Loucy (cell line): ENCODE results near the gene STPG2.

Experiments
- H2AFZ ChIP-seq: fragments of 200-600 bp; sonication (generic); 2 replicates; pipeline ENCODE4 v1.6.0; 2016; ENCODE audit warnings: antibody characterized with exemption, mild to moderate bottlenecking, low read length, moderate library complexity
- H3F3A ChIP-seq: fragments of 200-600 bp; 2 replicates; pipeline ENCODE4 v1.6.0; 2016; ENCODE audit warnings: antibody characterized with exemption, low read depth, mild to moderate bottlenecking
- H3K27me3 ChIP-seq: fragments of 200-600 bp; sonication (generic); 2 replicates; pipeline ENCODE4 v1.6.1; 2014; ENCODE audit warnings: low read length, mild to moderate bottlenecking; ENCODE audit not compliant: insufficient read depth, poor library complexity, severe bottlenecking
- H3K36me3 ChIP-seq: fragments of 200-600 bp; sonication (generic); 2 replicates; pipeline ENCODE4 v1.6.1; 2016; ENCODE audit warnings: low read length; ENCODE audit not compliant: insufficient read depth
- H3K4me1 ChIP-seq: fragments of 200-600 bp; sonication (generic); 2 replicates; pipeline ENCODE4 v1.5.1; 2014; ENCODE audit warnings: low read length, mild to moderate bottlenecking; ENCODE audit not compliant: insufficient read depth, poor library complexity, severe bottlenecking
- H3K4me2 ChIP-seq: fragments of 200-600 bp; sonication (generic); 2 replicates; pipeline ENCODE4 v1.6.0; 2014; ENCODE audit warnings: antibody characterized with exemption, low read length, low read depth, mild to moderate bottlenecking; ENCODE audit not compliant: poor library complexity, severe bottlenecking
- H3K4me3 ChIP-seq: fragments of 200-600 bp; sonication (generic); 2 replicates; pipeline ENCODE4 v1.5.1; 2014; ENCODE audit warnings: low read length, mild to moderate bottlenecking, mixed read lengths; ENCODE audit not compliant: poor library complexity, severe bottlenecking
- H3K79me2 ChIP-seq: fragments of 200-600 bp; sonication (generic); 2 replicates; pipeline ENCODE4 v1.6.1; 2014; ENCODE audit warnings: low read length; ENCODE audit not compliant: insufficient read depth
- H3K9ac ChIP-seq: fragments of 200-600 bp; sonication (generic); 2 replicates; pipeline ENCODE4 v1.6.0; 2014; ENCODE audit warnings: mild to moderate bottlenecking, low read depth, low read length, moderate library complexity; ENCODE audit not compliant: poor library complexity, severe bottlenecking
- H3K9me2 ChIP-seq: fragments of 200-600 bp; sonication (generic); replicated peaks from 2 replicates; pipeline ENCODE4 v1.6.1; 2016; ENCODE audit warnings: low read depth, low read length, mixed read lengths
- H3K9me3 ChIP-seq: fragments of 200-600 bp; sonication (generic); 2 replicates; pipeline ENCODE4 v1.6.1; 2014; ENCODE audit warnings: mild to moderate bottlenecking, antibody characterized with exemption, low read length, low read depth; ENCODE audit not compliant: insufficient read depth
- H4K20me1 ChIP-seq: fragments of 200-600 bp; sonication (generic); 2 replicates; pipeline ENCODE4 v1.6.0; 2014; ENCODE audit warnings: antibody characterized with exemption, low read length, mild to moderate bottlenecking; ENCODE audit not compliant: insufficient read depth, poor library complexity, severe bottlenecking
- EZH2phosphoT487 ChIP-seq: fragments of 200-600 bp; IDR thresholded peaks from 2 replicates; pipeline ENCODE4 v1.6.1; 2018; ENCODE audit warnings: antibody characterized with exemption, mild to moderate bottlenecking, moderate library complexity, borderline replicate concordance
- TF ChIP-seq, protein P1 (sequence below): fragments of 200-600 bp; sonication (generic); conservative IDR thresholded peaks from 2 replicates; pipeline ENCODE4 v1.5.1; 2014; ENCODE audit warnings: mild to moderate bottlenecking, antibody characterized with exemption, low read length

STPG2 gene

DNA sequence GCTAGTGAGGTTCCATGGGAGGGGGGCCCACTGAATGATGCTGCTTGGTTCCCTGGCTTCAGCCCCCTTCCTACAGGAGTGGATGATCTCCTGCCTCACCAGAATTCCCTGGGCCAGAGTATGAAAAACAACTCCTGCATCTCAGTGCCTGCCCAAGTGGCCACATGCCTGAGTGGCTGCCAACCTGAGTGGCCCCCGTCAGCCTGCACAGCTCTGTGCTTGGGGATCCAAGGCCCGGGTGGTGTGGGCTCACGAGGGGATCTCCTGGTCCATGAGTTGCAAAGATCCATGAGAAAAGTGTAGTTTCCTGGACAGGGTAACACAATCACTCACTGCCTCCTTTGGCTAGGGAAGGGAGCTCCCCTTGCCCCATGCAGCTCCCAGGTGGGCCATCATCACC is 17.1 kb downstream of the STPG2 start:
- Histone ChIP-seq H3F3A (no peaks in the 10 kb centered on the region), H3K4me2 (no peak overlapping the region), H3K4me3 (no peak overlapping the region), H3K79me2 (no peaks in the 10 kb centered on the region), H3K36me3 (no peaks in the 10 kb centered on the region), H3K27me3 (no peaks in the 10 kb centered on the region), H3K9me3 (no peaks in the 10 kb centered on the region), H3K4me1 (no peaks in the 10 kb centered on the region), H3K9me2 (no peaks in the 10 kb centered on the region), H3K9ac (no peak overlapping the region), H4K20me1 (no peaks in the 10 kb centered on the region), H2AFZ (no peak overlapping the region)
- no peak for TF ChIP-seq EZH2phosphoT487
- TF ChIP-seq, protein P1, sequence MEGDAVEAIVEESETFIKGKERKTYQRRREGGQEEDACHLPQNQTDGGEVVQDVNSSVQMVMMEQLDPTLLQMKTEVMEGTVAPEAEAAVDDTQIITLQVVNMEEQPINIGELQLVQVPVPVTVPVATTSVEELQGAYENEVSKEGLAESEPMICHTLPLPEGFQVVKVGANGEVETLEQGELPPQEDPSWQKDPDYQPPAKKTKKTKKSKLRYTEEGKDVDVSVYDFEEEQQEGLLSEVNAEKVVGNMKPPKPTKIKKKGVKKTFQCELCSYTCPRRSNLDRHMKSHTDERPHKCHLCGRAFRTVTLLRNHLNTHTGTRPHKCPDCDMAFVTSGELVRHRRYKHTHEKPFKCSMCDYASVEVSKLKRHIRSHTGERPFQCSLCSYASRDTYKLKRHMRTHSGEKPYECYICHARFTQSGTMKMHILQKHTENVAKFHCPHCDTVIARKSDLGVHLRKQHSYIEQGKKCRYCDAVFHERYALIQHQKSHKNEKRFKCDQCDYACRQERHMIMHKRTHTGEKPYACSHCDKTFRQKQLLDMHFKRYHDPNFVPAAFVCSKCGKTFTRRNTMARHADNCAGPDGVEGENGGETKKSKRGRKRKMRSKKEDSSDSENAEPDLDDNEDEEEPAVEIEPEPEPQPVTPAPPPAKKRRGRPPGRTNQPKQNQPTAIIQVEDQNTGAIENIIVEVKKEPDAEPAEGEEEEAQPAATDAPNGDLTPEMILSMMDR: no peak

DNA sequence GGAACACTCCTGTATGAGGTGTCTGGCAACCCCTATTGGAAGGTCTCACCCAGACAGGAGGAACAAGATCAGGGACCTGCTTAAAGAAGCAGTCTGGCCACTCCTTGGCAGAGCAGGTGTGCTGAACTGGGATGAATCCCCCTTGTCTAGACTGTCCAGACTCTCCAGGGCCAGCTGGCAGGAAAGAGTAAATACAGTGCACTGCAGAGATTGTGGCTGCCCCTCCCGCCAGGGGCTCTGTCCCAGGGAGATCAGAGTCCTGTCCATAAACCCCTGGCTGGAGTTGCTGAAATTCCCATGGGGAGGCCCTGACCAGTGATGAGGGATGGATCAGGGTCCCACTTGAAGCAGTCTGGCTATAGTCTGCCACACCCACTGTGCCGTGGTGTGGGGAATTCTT is 17.7 kb downstream of the STPG2 start:
- Histone ChIP-seq H2AFZ (no peak overlapping the region), H3K9me3 (no peaks in the 10 kb centered on the region), H3K4me3 (no peak overlapping the region), H4K20me1 (no peaks in the 10 kb centered on the region), H3K9me2 (no peaks in the 10 kb centered on the region), H3K36me3 (no peaks in the 10 kb centered on the region), H3K4me2 (no peak overlapping the region), H3K4me1 (no peaks in the 10 kb centered on the region), H3K9ac (no peak overlapping the region), H3K27me3 (no peaks in the 10 kb centered on the region), H3F3A (no peaks in the 10 kb centered on the region), H3K79me2 (no peaks in the 10 kb centered on the region)
- TF ChIP-seq EZH2phosphoT487: no peak

DNA sequence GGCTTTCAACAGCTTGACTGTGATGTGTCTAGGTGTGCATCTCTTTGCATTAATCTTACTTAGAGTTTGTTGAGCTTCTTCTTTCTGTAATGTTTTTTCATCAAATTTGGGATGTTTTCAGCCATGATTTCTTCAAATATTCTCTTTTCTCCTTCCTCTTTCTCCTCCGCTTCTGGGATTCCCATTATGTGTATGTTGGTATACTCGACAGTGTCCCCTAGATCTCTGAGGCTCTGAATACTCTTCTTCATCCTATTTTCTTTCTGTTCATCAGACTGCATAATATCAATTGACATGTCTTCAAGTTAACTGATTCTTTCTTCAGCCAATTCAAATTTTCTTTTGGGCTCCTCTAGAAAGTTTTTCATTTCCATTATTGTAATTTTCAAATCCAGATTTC is 25.9 kb downstream of the STPG2 start:
- Histone ChIP-seq H3K4me1 (no peaks in the 10 kb centered on the region), H3K9me3 (peaks cover 5% of the 10 kb centered on the region; the same call in 1 of the 2 replicates), H3K4me2 (no peak overlapping the region), H3K27me3 (no peaks in the 10 kb centered on the region), H3K9me2 (no peaks in the 10 kb centered on the region), H3F3A (no peaks in the 10 kb centered on the region), H3K36me3 (no peaks in the 10 kb centered on the region), H3K79me2 (no peaks in the 10 kb centered on the region), H4K20me1 (no peaks in the 10 kb centered on the region), H3K4me3 (no peak overlapping the region), H3K9ac (no peak overlapping the region), H2AFZ (no peak overlapping the region)
- TF ChIP-seq EZH2phosphoT487: no peak
- TF ChIP-seq, protein P1: no peak

DNA sequence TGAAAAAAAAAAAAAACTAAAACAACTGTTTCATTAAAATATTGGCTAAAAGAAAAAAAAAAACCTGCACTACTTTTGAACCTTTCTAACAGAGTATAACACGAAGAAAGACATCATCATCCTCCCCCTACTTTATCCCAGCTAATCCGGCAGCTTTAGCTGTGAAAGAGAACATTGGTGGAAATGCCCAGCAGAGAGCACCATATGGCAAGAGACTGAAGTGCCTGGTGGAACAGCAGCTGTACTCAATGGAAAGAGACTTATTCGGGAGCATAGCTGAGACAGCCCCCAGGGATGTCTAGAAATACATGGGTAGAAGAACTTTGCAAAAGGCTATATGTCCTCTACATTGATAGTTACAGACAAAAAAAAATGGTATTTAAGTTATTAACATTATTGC is 30.3 kb downstream of the STPG2 start:
- Histone ChIP-seq H3K79me2 (no peaks in the 10 kb centered on the region), H3K9ac (no peak overlapping the region), H4K20me1 (no peaks in the 10 kb centered on the region), H3K4me3 (no peak overlapping the region), H3F3A (no peaks in the 10 kb centered on the region), H3K36me3 (no peaks in the 10 kb centered on the region), H3K9me2 (no peaks in the 10 kb centered on the region), H2AFZ (no peak overlapping the region), H3K9me3 (peaks cover 4% of the 10 kb centered on the region; the same call in 1 of the 2 replicates), H3K27me3 (no peaks in the 10 kb centered on the region), H3K4me1 (no peaks in the 10 kb centered on the region), H3K4me2 (no peak overlapping the region)
- TF ChIP-seq, protein P1: peak; percentile 58
- TF ChIP-seq EZH2phosphoT487: no peak
